Epithelial cell of proximal tubule (primary cell): Measurements from ENCODE around the gene GNAI3. TPM values are rescaled to one million over a fixed set of nuclear protein-coding genes. Genes with fewer than 3 reads are reported as not detected.

ENCODE experiments used
- DNase-seq: peaks from one replicate; pipeline ENCODE4 v3.0.0-alpha.2; 2011; ENCODE audit warnings: low read depth
- H3K4me3 ChIP-seq: 2 replicates; pipeline ENCODE4 v1.5.1; 2011; ENCODE audit warnings: low read depth, mild to moderate bottlenecking, low read length
- total RNA-seq: library from RNA; depleted of rRNA; stranded (reverse); fragments of >200 nt; gene quantifications from 2 replicates; pipeline ENCODE4 v1.2.3, GENCODE V29; 2015
- TF ChIP-seq, protein P1 (sequence below): conservative IDR thresholded peaks from 2 replicates; pipeline ENCODE4 v1.5.1; 2012; ENCODE audit warnings: low read depth, mild to moderate bottlenecking, low read length

Gene GNAI3
- total RNA-seq, 1 donor from 2014 or later = 12.7 TPM

- TF ChIP-seq, protein P1, sequence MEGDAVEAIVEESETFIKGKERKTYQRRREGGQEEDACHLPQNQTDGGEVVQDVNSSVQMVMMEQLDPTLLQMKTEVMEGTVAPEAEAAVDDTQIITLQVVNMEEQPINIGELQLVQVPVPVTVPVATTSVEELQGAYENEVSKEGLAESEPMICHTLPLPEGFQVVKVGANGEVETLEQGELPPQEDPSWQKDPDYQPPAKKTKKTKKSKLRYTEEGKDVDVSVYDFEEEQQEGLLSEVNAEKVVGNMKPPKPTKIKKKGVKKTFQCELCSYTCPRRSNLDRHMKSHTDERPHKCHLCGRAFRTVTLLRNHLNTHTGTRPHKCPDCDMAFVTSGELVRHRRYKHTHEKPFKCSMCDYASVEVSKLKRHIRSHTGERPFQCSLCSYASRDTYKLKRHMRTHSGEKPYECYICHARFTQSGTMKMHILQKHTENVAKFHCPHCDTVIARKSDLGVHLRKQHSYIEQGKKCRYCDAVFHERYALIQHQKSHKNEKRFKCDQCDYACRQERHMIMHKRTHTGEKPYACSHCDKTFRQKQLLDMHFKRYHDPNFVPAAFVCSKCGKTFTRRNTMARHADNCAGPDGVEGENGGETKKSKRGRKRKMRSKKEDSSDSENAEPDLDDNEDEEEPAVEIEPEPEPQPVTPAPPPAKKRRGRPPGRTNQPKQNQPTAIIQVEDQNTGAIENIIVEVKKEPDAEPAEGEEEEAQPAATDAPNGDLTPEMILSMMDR = no peak
- no peak overlapping the region for H3K4me3 ChIP-seq
- no peak for DNase-seq
These were observed 16.8 kb downstream of the GNAI3 start for GRCh38 chr1:109565241-109565640.

DNA sequence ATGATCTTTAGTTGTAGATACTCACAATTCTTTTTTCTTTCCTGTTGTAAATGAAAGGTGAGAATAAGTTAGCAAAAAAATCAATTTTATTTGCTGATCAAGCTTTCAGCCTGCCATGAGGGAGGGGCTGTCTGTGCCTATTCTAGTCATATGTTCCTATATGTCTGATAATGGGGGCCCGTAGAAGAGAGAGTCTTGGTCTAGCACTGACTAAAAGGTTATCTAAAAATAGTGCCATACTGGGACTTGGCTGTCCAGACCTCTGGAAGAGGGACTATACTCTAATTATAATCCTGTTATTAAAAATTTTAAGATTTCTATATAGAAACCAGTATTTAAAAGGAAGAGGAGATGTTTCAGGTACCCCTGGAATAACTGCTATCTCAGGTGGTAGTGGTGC, 18.6 kb downstream of the GNAI3 start:
- TF ChIP-seq, protein P1 = no peak
- no peak for DNase-seq
- H3K4me3 ChIP-seq = no peak overlapping the region

DNA sequence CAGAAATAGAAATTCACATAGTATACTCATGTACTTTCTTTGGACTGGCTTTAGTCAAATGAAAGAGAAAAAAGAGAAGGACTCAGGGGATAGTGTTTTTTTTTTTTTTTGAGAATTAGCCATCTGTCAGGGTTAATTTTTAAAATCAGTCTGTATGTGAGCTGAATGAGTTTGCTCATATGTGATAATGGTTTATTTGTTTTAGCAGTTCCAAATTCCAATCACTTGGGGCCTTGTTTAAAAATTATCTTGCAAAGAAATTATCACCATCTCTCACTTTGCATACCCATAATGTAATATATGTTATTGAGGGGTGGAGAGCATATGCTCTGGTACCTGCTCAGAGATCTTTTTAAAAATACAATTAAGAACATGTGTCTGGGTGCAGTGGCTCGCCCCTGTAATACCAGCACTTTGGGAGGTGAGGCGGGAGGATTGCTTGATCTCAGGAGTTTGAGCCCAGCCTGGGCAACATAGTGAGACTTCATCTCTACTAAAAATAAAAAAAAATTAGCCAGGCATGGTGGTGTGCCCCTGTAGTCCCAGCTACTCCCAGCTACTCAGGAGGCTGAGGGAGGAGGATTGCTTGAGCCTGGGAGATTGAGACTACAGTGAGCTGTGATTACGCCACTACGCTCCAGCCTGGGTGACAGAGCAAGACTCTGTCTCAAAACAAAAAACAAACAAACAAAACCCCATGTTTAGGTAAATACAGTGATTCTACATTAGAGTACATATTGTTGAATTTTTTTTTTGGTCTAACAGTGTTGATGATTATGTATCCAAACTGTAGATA, 19.7 kb downstream of the GNAI3 start:
- no peak for DNase-seq
- TF ChIP-seq, protein P1 = no peak
- no peak overlapping the region for H3K4me3 ChIP-seq

- TF ChIP-seq, protein P1 = no peak
- DNase-seq = no peak
- H3K4me3 ChIP-seq = no peak overlapping the region
These were observed 20.9 kb downstream of the GNAI3 start for GRCh38 chr1:109569323-109569722.

DNA sequence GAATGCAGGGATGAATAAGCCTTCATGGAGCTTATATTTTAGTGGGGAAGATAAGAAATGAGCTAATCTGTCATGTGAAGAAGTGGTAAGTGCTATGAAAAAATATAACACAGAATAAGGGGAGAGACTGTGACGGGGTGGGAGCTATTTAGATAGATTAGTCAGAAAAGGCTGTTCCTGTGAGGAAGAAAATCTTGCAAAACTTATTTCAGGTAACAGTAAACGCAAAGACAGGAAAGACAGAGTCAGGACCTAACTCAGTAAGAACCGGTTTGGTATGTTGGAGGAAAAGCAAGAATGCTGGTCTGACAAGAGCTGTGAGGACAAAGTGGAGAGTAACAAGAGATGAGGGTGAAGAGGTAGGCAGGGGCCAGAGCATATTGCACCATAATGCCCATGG, 22.0 kb downstream of the GNAI3 start:
- H3K4me3 ChIP-seq = no peak overlapping the region

GRCh38 chr1:109573785-109574184, 25.4 kb downstream of the GNAI3 start:
- TF ChIP-seq, protein P1 = no peak
- DNase-seq = no peak
- no peak overlapping the region for H3K4me3 ChIP-seq

More for the DNA sequence above, 22.0 kb downstream of the GNAI3 start:
- TF ChIP-seq, protein P1 = no peak
- DNase-seq = no peak

GRCh38 chr1:109578947-109579443, 30.6 kb downstream of the GNAI3 start:
- TF ChIP-seq, protein P1 = no peak
- no peak for DNase-seq
- H3K4me3 ChIP-seq = no peak overlapping the region
